K562 (cell line): ENCODE data around the gene ABHD16A. TPM values are rescaled to one million over a fixed set of nuclear protein-coding genes. Genes with fewer than 3 reads are reported as not detected.

Experiments used
- ATAC-seq: fragments of 200-7000 bp; cut with Tn5 transposase; 3 replicates; pipeline ENCODE4 v1.9.1; 2020; ENCODE audit warnings: moderate library complexity
- BruUV-seq: library from RNA; stranded (reverse); fragments of 400-500 nt; replicated peaks from 2 replicates; lab custom pipeline; 2021; lab: Mats Ljungman, UMichigan
- CTCF ChIA-PET: fragments of 300-600 bp; formaldehyde crosslinking; extraction: SDS; loops from one replicate; lab custom pipeline; 2021; ENCODE audit warnings: low intra/inter-chr PET ratio; lab: Yijun Ruan, JAX
- POLR2A ChIA-PET: fragments of 300-600, 350-650 bp; sonication (Branson Sonifier 250); formaldehyde crosslinking; extraction: SDS; loops from one replicate; lab custom pipeline; 2021; ENCODE audit warnings: antibody characterized with exemption, inconsistent platforms; lab: Yijun Ruan, JAX
- DNase-seq, 4 experiments: peaks; one replicate each; pipeline versions ENCODE4 v3.0.0 to v3.0.0-alpha.2; 2011 to 2018; ENCODE audit warnings: low spot score in 3 of 4, mixed read lengths in 3 of 4; ENCODE audit errors: extremely low read depth in 1 of 4
- FAIRE-seq: peaks from 2 replicates; lab custom pipeline; 2011; peaks lifted over from hg19 to GRCh38; lab: Jason Lieb, UNC
- H2AFZ ChIP-seq: 2 replicates; pipeline ENCODE4 v1.6.0; 2011; ENCODE audit warnings: low read depth, low read length, control low read depth, inconsistent platforms
- H3K27ac ChIP-seq: fragments of 200-600 bp; 3 replicates; pipeline ENCODE4 v1.8.0; 2011; ENCODE audit warnings: low read depth, mild to moderate bottlenecking, control low read depth, inconsistent platforms, low read length, moderate library complexity, mixed read lengths; ENCODE audit errors: extremely low read depth
- H3K27me3 ChIP-seq, 2 experiments: fragments of 300-600 bp in 1 of 2; 2 replicates in 1 of 2; 3 replicates in 1 of 2; pipeline versions ENCODE4 v1.6.0 to v1.8.0; 2011; ENCODE audit warnings: inconsistent platforms in 2 of 2, low read length in 2 of 2, mild to moderate bottlenecking in 1 of 2, mixed read lengths in 1 of 2, moderate library complexity in 1 of 2; ENCODE audit not compliant: control insufficient read depth in 2 of 2, insufficient read depth in 2 of 2
- H3K36me3 ChIP-seq: fragments of 300-600 bp; 3 replicates; pipeline ENCODE4 v1.8.0; 2011; ENCODE audit warnings: mild to moderate bottlenecking, low read length, inconsistent platforms; ENCODE audit not compliant: control insufficient read depth, insufficient read depth
- H3K4me1 ChIP-seq, 2 experiments: fragments of 200-600 bp in 1 of 2; replicated peaks in 1 of 2; 2 replicates in 1 of 2; 3 replicates in 1 of 2; pipeline versions ENCODE4 v1.5.1 to v1.8.0; 2011; ENCODE audit warnings: inconsistent platforms in 2 of 2, low read length in 2 of 2, mild to moderate bottlenecking in 1 of 2, mixed read lengths in 1 of 2, moderate library complexity in 1 of 2; ENCODE audit not compliant: control insufficient read depth in 2 of 2, insufficient read depth in 2 of 2
- H3K4me2 ChIP-seq: 2 replicates; pipeline ENCODE4 v1.6.1; 2011; ENCODE audit warnings: low read length, control low read depth, inconsistent platforms, mixed read lengths; ENCODE audit not compliant: insufficient read depth
- H3K4me3 ChIP-seq: fragments of 200-600 bp; sonication (generic), shearing (Covaris generic); 2 replicates; pipeline ENCODE4 v1.5.1; 2016; ENCODE audit warnings: control low read depth, inconsistent platforms
- H3K79me2 ChIP-seq: fragments of 200-600 bp; 3 replicates; pipeline ENCODE4 v1.8.0; 2011; ENCODE audit warnings: low read length, inconsistent platforms; ENCODE audit not compliant: control insufficient read depth, insufficient read depth
- H3K9ac ChIP-seq, 2 experiments: 2 replicates each; pipeline versions ENCODE4 v1.6.0 to v1.6.1; 2011; ENCODE audit warnings: low read depth in 2 of 2, low read length in 2 of 2, control low read depth in 1 of 2, inconsistent platforms in 1 of 2, mild to moderate bottlenecking in 1 of 2, mixed read lengths in 1 of 2; ENCODE audit not compliant: insufficient read depth in 1 of 2
- H3K9me1 ChIP-seq: one replicate; pipeline ENCODE4 v1.6.0; 2011; ENCODE audit warnings: inconsistent platforms, mild to moderate bottlenecking, low read length, moderate library complexity; ENCODE audit not compliant: control insufficient read depth, insufficient read depth
- H3K9me3 ChIP-seq: replicated peaks from 2 replicates; pipeline ENCODE4 v1.5.1; 2011; ENCODE audit warnings: low read depth, low read length, inconsistent platforms; ENCODE audit not compliant: control insufficient read depth, insufficient read depth
- H4K20me1 ChIP-seq: replicated peaks from 2 replicates; pipeline ENCODE4 v1.6.1; 2011; ENCODE audit warnings: low read length, inconsistent platforms, mixed read lengths; ENCODE audit not compliant: control insufficient read depth, insufficient read depth
- ARID2 ChIP-seq: fragments of 450-650 bp; IDR thresholded peaks from 2 replicates; pipeline ENCODE4 v1.6.1; 2017; ENCODE audit warnings: antibody characterized with exemption, mild to moderate bottlenecking
- CREB1 ChIP-seq, 2 experiments: sonication (generic) in 1 of 2; formaldehyde crosslinking in 1 of 2; IDR thresholded peaks; 2 replicates each; pipeline versions ENCODE4 v1.6.1 to v1.8.0; 2012 to 2022; ENCODE audit warnings: inconsistent platforms in 1 of 2, mild to moderate bottlenecking in 1 of 2, missing genetic modification reagents in 1 of 2, moderate library complexity in 1 of 2
- EGR1 ChIP-seq: fragments of 450-650 bp; conservative IDR thresholded peaks from 2 replicates; pipeline ENCODE4 v1.6.1; 2017; ENCODE audit warnings: mild to moderate bottlenecking
- EP400 ChIP-seq: fragments of 450-650 bp; IDR thresholded peaks from 2 replicates; pipeline ENCODE4 v1.6.1; 2017; ENCODE audit warnings: antibody characterized with exemption, mild to moderate bottlenecking, moderate library complexity
- HLTF ChIP-seq: fragments of 450-650 bp; IDR thresholded peaks from 2 replicates; pipeline ENCODE4 v1.6.1; 2016
- POLR2AphosphoS5 ChIP-seq: IDR thresholded peaks from 2 replicates; pipeline ENCODE4 v1.6.1; 2011; ENCODE audit warnings: mild to moderate bottlenecking, low read depth, low read length, moderate library complexity; ENCODE audit not compliant: control insufficient read depth, insufficient read depth
- SMAD4 ChIP-seq: fragments of 250-450 bp; sonication (Bioruptor Pico); conservative IDR thresholded peaks from 2 replicates; pipeline ENCODE4 v1.8.0; 2021; ENCODE audit warnings: inconsistent platforms, mild to moderate bottlenecking, moderate library complexity
- TCF3 ChIP-seq: sonication (generic); formaldehyde crosslinking; IDR thresholded peaks from 2 replicates; pipeline ENCODE4 v1.4.0; 2020; ENCODE audit warnings: mild to moderate bottlenecking, missing genetic modification reagents
- XRCC4 ChIP-seq: IDR thresholded peaks from one replicate; pipeline ENCODE4 v1.6.1; 2011; ENCODE audit not compliant: insufficient read depth, insufficient read length; ENCODE audit errors: extremely low read depth
- ZBTB7A ChIP-seq: IDR thresholded peaks from 2 replicates; pipeline ENCODE4 v1.6.1; 2011; ENCODE audit warnings: low read depth, mild to moderate bottlenecking, low read length, moderate library complexity, borderline replicate concordance; ENCODE audit not compliant: control insufficient read depth
- ZNF143 ChIP-seq: sonication (generic); formaldehyde crosslinking; IDR thresholded peaks from 2 replicates; pipeline ENCODE4 v1.9.0; 2022; ENCODE audit warnings: mild to moderate bottlenecking, missing genetic modification reagents
- ZNF668 ChIP-seq: fragments of 250-450 bp; sonication (Bioruptor Pico); IDR thresholded peaks from 2 replicates; pipeline ENCODE4 v1.8.0; 2022; ENCODE audit warnings: mild to moderate bottlenecking, inconsistent platforms
- WGBS: fragments of 100-300 bp; shearing (Covaris generic); methylation state at CpG from one replicate; pipeline ENCODE4 v1.1.6; 2016; ENCODE audit warnings: low coverage, mixed read lengths; ENCODE audit not compliant: insufficient coverage; ENCODE audit errors: missing lambda C conversion rate; 5-methylcytosine and 5-hydroxymethylcytosine counted together
- in situ Hi-C: fragments of 300-500 bp; cut with MboI; formaldehyde crosslinking; loops from 4 replicates; pipeline ENCODE4 v1.15.0; 2018; ENCODE audit warnings: inconsistent platforms, mixed read lengths
- intact Hi-C: fragments of 100-400 bp; cut with micrococcal nuclease; formaldehyde crosslinking; loops from 2 replicates; pipeline ENCODE4 v1.14.2; 2022
- polyA plus RNA-seq, 8 experiments: library from polyadenylated mRNA; depleted of rRNA in 4 of 8; stranded (reverse) in 5 of 8; unstranded in 3 of 8; fragments of >200 nt; fragmentation: Nextera tagmentation in 2 of 8; fragmentation: Illumina TruSeq in 1 of 8; extraction: Ambion mirVana in 2 of 8; extraction: Trizol in 1 of 8; gene quantifications; 2 replicates each; pipeline versions ENCODE4 v1.2.1 to v1.2.3, GENCODE V29; 2011 to 2014; ENCODE audit warnings: inconsistent platforms in 1 of 8, missing spikeins in 1 of 8
- total RNA-seq, 7 experiments: library from RNA; depleted of rRNA in 6 of 7; stranded (reverse); fragments of >200 nt in 6 of 7; fragmentation: Illumina TruSeq in 2 of 7; extraction: Trizol in 2 of 7; gene quantifications; 2 replicates each; pipeline versions ENCODE4 v1.2.1 to v1.2.3, GENCODE V29; 2011 to 2021; ENCODE audit warnings: low replicate concordance in 1 of 7
- TF ChIP-seq, protein P1 (sequence below): fragments of 250-450 bp; sonication (Bioruptor Pico); IDR thresholded peaks from 2 replicates; pipeline ENCODE4 v1.4.0; 2020; ENCODE audit warnings: mild to moderate bottlenecking, moderate library complexity, borderline replicate concordance
- TF ChIP-seq, protein P2 (sequence below): sonication (generic); formaldehyde crosslinking; IDR thresholded peaks from 2 replicates; pipeline ENCODE4 v1.9.0; 2022; ENCODE audit warnings: mild to moderate bottlenecking, missing genetic modification reagents
- TF ChIP-seq, protein P3 (sequence below): fragments of 200-800 bp; sonication (Bioruptor generic); IDR thresholded peaks from 2 replicates; pipeline ENCODE4 v1.6.1; 2017; ENCODE audit warnings: missing genetic modification characterization, missing compliant biosample characterization
- TF ChIP-seq, protein P4 (sequence below): IDR thresholded peaks from 2 replicates; pipeline ENCODE4 v1.6.1; 2012; ENCODE audit warnings: low read depth, low read length, improper control_type of control experiment, borderline replicate concordance

ABHD16A gene
- total and polyA plus RNA-seq, 9 of the 15 experiments (the other 6 are each of a cell fraction or from before 2014, with no cell fraction given), result 25.8 to 120 (median 81.6) TPM

DNA sequence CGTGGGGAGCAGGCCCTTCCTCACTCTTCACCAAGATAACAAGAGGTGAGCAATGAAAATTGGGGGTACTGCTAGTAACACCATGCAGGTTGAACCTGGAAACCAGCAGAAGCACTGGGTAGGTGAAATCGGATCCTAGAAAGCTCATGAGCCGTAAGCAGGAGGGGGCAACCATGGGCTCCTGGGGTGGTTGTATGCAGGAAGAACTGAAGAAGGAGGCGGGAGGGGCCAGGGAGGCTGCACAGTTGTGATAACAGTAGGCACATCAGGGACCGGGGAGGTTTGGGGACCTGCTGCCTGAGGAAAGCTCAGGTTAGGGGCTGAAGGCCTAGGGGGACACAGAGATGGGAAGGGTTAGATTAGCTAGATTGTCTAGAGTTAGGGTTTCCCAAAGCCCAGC, 16.6 kb downstream of the ABHD16A start:
- Histone ChIP-seq H2AFZ (no peak overlapping the region), H3K36me3 (peaks cover 62% of the 10 kb centered on the region), H3K4me2 (peak overlapping the region; percentile 33), H3K27ac (0 out of 3 replicates have a peak overlapping the region, but pooled peaks have one; percentile 4), H4K20me1 (no peaks in the 10 kb centered on the region), H3K79me2 (no peaks in the 10 kb centered on the region; the same call in 2 of the 3 replicates), H3K9me1 (no peaks in the 10 kb centered on the region), H3K4me3 (no peak overlapping the region), H3K4me1 (peaks cover 54 to 65% of the 10 kb centered on the region in 2 experiments), H3K9ac (peak overlapping the region in 1 of 2 experiments; percentile 77; a peak in 1 of 4 replicates), H3K27me3 (no peaks in the 10 kb centered on the region), H3K9me3 (no peaks in the 10 kb centered on the region)
- WGBS, result 15% methylated on average over 5 of the region's 5 CpGs
- intact Hi-C loops (no loop called here), in situ Hi-C loops (loop anchor here (5.0 kb wide), 1 partner anchor 81 kb away; no protein-coding TSS in a partner anchor)
- DNase-seq, result peak; percentile 70 to 93 (median 86)
- ChIA-PET CTCF (no interaction called here), POLR2A (interaction anchor here (0.6 to 5.1 kb wide), 13 partner anchors 8 to 148 kb away, joined by 3 to 30 read pairs (median 5); partner anchors contain the start of genes ABHD16A, APOM, BAG6 and CSNK2B)
- peak; percentile 79 for FAIRE-seq
- BruUV-seq, result no TSS peak
- peak; percentile 65 for ATAC-seq
- no peak for TF ChIP-seq CREB1 (IDR thresholded peaks at IDR 0.05)
- no peak for TF ChIP-seq CREB1 (CRISPR knock-in tag; IDR thresholded peaks at IDR 0.05)
- peak; percentile 36; the same call in 1 of the 2 replicates for TF ChIP-seq SMAD4 (CRISPR knock-in tag)
- TF ChIP-seq, protein P1, sequence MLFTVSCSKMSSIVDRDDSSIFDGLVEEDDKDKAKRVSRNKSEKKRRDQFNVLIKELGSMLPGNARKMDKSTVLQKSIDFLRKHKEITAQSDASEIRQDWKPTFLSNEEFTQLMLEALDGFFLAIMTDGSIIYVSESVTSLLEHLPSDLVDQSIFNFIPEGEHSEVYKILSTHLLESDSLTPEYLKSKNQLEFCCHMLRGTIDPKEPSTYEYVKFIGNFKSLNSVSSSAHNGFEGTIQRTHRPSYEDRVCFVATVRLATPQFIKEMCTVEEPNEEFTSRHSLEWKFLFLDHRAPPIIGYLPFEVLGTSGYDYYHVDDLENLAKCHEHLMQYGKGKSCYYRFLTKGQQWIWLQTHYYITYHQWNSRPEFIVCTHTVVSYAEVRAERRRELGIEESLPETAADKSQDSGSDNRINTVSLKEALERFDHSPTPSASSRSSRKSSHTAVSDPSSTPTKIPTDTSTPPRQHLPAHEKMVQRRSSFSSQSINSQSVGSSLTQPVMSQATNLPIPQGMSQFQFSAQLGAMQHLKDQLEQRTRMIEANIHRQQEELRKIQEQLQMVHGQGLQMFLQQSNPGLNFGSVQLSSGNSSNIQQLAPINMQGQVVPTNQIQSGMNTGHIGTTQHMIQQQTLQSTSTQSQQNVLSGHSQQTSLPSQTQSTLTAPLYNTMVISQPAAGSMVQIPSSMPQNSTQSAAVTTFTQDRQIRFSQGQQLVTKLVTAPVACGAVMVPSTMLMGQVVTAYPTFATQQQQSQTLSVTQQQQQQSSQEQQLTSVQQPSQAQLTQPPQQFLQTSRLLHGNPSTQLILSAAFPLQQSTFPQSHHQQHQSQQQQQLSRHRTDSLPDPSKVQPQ (CRISPR knock-in tag), result peak; percentile 10; the same call in 1 of the 2 replicates
- TF ChIP-seq ZNF668, result no peak
- 0 out of 2 replicates have a peak, but pooled peaks have one; percentile 10 for TF ChIP-seq ARID2
- TF ChIP-seq ZNF143 (CRISPR knock-in tag), result no peak
- TF ChIP-seq, protein P2, sequence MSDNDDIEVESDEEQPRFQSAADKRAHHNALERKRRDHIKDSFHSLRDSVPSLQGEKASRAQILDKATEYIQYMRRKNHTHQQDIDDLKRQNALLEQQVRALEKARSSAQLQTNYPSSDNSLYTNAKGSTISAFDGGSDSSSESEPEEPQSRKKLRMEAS, result 0 out of 2 replicates have a peak, but pooled peaks have one; percentile 30
- TF ChIP-seq, protein P3, sequence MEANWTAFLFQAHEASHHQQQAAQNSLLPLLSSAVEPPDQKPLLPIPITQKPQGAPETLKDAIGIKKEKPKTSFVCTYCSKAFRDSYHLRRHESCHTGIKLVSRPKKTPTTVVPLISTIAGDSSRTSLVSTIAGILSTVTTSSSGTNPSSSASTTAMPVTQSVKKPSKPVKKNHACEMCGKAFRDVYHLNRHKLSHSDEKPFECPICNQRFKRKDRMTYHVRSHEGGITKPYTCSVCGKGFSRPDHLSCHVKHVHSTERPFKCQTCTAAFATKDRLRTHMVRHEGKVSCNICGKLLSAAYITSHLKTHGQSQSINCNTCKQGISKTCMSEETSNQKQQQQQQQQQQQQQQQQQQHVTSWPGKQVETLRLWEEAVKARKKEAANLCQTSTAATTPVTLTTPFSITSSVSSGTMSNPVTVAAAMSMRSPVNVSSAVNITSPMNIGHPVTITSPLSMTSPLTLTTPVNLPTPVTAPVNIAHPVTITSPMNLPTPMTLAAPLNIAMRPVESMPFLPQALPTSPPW (CRISPR knock-in tag), result peak; percentile 61
- TF ChIP-seq HLTF, result peak; percentile 70
- TF ChIP-seq ZBTB7A, result peak; percentile 68; the same call in 1 of the 2 replicates
- no peak for TF ChIP-seq EGR1
- TF ChIP-seq, protein P4, sequence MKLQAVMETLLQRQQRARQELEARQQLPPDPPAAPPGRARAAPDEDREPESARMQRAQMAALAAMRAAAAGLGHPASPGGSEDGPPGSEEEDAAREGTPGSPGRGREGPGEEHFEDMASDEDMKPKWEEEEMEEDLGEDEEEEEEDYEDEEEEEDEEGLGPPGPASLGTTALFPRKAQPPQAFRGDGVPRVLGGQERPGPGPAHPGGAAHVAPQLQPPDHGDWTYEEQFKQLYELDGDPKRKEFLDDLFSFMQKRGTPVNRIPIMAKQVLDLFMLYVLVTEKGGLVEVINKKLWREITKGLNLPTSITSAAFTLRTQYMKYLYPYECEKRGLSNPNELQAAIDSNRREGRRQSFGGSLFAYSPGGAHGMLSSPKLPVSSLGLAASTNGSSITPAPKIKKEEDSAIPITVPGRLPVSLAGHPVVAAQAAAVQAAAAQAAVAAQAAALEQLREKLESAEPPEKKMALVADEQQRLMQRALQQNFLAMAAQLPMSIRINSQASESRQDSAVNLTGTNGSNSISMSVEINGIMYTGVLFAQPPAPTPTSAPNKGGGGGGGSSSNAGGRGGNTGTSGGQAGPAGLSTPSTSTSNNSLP, result no peak
- TF ChIP-seq EP400, result no peak
- peak; percentile 81 for TF ChIP-seq TCF3 (CRISPR knock-in tag)
- no peak for TF ChIP-seq XRCC4
- peak; percentile 76; the same call in 1 of the 2 replicates for TF ChIP-seq POLR2AphosphoS5
